HepG2 (cell line): Measurements from ENCODE around the gene FILIP1. TPM values are rescaled to one million over a fixed set of nuclear protein-coding genes. Genes with fewer than 3 reads are reported as not detected.

Experiments used
- ATAC-seq: fragments of 200-7000 bp; cut with Tn5 transposase; 3 replicates; pipeline ENCODE4 v1.9.1; 2020; ENCODE audit warnings: mild to moderate bottlenecking, moderate library complexity
- BruUV-seq: library from RNA; stranded (reverse); fragments of 400-500 nt; replicated peaks from 2 replicates; lab custom pipeline; 2021; lab: Mats Ljungman, UMichigan
- CTCF ChIA-PET: fragments of 300-600 bp; formaldehyde crosslinking; extraction: SDS; loops from one replicate; lab custom pipeline; 2021; ENCODE audit warnings: low total read pairs, inconsistent platforms, low intra/inter-chr PET ratio; lab: Yijun Ruan, JAX
- POLR2A ChIA-PET: fragments of 350-600 bp; sonication (Branson Sonifier 250); formaldehyde crosslinking; loops from one replicate; lab custom pipeline; 2020; ENCODE audit warnings: antibody characterized with exemption, inconsistent platforms; lab: Yijun Ruan, JAX
- DNase-seq: peaks from one replicate; pipeline ENCODE4 v3.0.0-alpha.2; 2015; ENCODE audit warnings: low spot score
- FAIRE-seq: peaks from 3 replicates; lab custom pipeline; 2011; peaks lifted over from hg19 to GRCh38; lab: Jason Lieb, UNC
- H2AFZ ChIP-seq: one replicate; pipeline ENCODE4 v1.6.1; 2011; ENCODE audit warnings: low read length, inconsistent platforms
- H3K27ac ChIP-seq: fragments of 300-600 bp; 3 replicates; pipeline ENCODE4 v1.8.0; 2011; ENCODE audit warnings: mixed run types, mild to moderate bottlenecking, mixed read lengths, low read length, inconsistent platforms; ENCODE audit not compliant: insufficient read depth; ENCODE audit errors: extremely low read length
- H3K27me3 ChIP-seq, 2 experiments: fragments of 200-600 bp in 1 of 2; 2 replicates in 1 of 2; 3 replicates in 1 of 2; pipeline versions ENCODE4 v1.6.0 to v1.8.0; 2011; ENCODE audit warnings: low read length in 2 of 2, mild to moderate bottlenecking in 2 of 2, moderate library complexity in 2 of 2, inconsistent platforms in 1 of 2; ENCODE audit not compliant: insufficient read depth in 2 of 2, control insufficient read depth in 1 of 2
- H3K36me3 ChIP-seq, 2 experiments: fragments of 200-600 bp in 1 of 2; replicated peaks in 1 of 2; 2 replicates in 1 of 2; 3 replicates in 1 of 2; pipeline versions ENCODE4 v1.5.1 to v1.8.0; 2011; ENCODE audit warnings: low read length in 2 of 2, inconsistent platforms in 1 of 2; ENCODE audit not compliant: insufficient read depth in 2 of 2, control insufficient read depth in 1 of 2
- H3K4me1 ChIP-seq: 2 replicates; pipeline ENCODE4 v1.5.1; 2012; ENCODE audit warnings: low read length, inconsistent platforms; ENCODE audit not compliant: insufficient read depth
- H3K4me2 ChIP-seq: 2 replicates; pipeline ENCODE4 v1.6.0; 2011; ENCODE audit warnings: low read depth, low read length, inconsistent platforms
- H3K4me3 ChIP-seq, 3 experiments: fragments of 200-600 bp in 1 of 3; sonication (generic), shearing (Covaris generic) in 1 of 3; replicated peaks in 1 of 3; 2 replicates each; pipeline ENCODE4 v1.5.1; 2011 to 2016; ENCODE audit warnings: low read length in 3 of 3, inconsistent platforms in 2 of 3, low read depth in 2 of 3, mild to moderate bottlenecking in 2 of 3, control low read depth in 1 of 3, mixed read lengths in 1 of 3; ENCODE audit not compliant: insufficient read depth in 1 of 3
- H3K79me2 ChIP-seq: one replicate; pipeline ENCODE4 v1.6.1; 2011; ENCODE audit warnings: low read length, inconsistent platforms; ENCODE audit not compliant: insufficient read depth
- H3K9ac ChIP-seq: 2 replicates; pipeline ENCODE4 v1.6.0; 2011; ENCODE audit warnings: mild to moderate bottlenecking, low read depth, low read length, inconsistent platforms; ENCODE audit not compliant: insufficient read depth
- H3K9me3 ChIP-seq: 2 replicates; pipeline ENCODE4 v1.5.1; 2012; ENCODE audit warnings: mild to moderate bottlenecking, low read length
- H4K20me1 ChIP-seq: 2 replicates; pipeline ENCODE4 v1.6.0; 2011; ENCODE audit warnings: inconsistent platforms, mild to moderate bottlenecking, low read length, moderate library complexity; ENCODE audit not compliant: insufficient read depth
- ARID2 ChIP-seq: sonication (generic); formaldehyde crosslinking; IDR thresholded peaks from 2 replicates; pipeline ENCODE4 v1.8.1; 2022; ENCODE audit warnings: mild to moderate bottlenecking, missing genetic modification reagents, borderline replicate concordance
- MTA1 ChIP-seq: sonication (generic); formaldehyde crosslinking; IDR thresholded peaks from 2 replicates; pipeline ENCODE4 v1.4.0; 2020; ENCODE audit warnings: missing genetic modification reagents, mild to moderate bottlenecking, borderline replicate concordance
- NR2C2 ChIP-seq: sonication (generic); formaldehyde crosslinking; IDR thresholded peaks from 2 replicates; pipeline ENCODE4 v1.4.0; 2020; ENCODE audit warnings: missing genetic modification reagents, mild to moderate bottlenecking, moderate library complexity, borderline replicate concordance
- PHF20 ChIP-seq: sonication (generic); formaldehyde crosslinking; IDR thresholded peaks from 2 replicates; pipeline ENCODE4 v1.5.0; 2020; ENCODE audit warnings: mild to moderate bottlenecking, missing genetic modification reagents
- POLR2G ChIP-seq: fragments of 200-400 bp; formaldehyde crosslinking; IDR thresholded peaks from 2 replicates; pipeline ENCODE4 v1.6.1; 2018; ENCODE audit warnings: mild to moderate bottlenecking, low read depth, low read length, moderate library complexity
- ZNF431 ChIP-seq: sonication (generic); formaldehyde crosslinking; IDR thresholded peaks from 2 replicates; pipeline ENCODE4 v1.9.0; 2022; ENCODE audit warnings: missing genetic modification reagents, low read depth, mild to moderate bottlenecking, borderline replicate concordance
- WGBS: methylation state at CpG from one replicate; pipeline ENCODE4 v1.1.6; 2017; ENCODE audit warnings: low lambda C conversion rate; 5-methylcytosine and 5-hydroxymethylcytosine counted together
- in situ Hi-C: cut with HindIII; loops from 2 replicates; pipeline ENCODE4 v1.10.0; 2017; ENCODE audit warnings: low pct_unique_long_range_greater_than_20kb; ENCODE audit not compliant: extremely low pct_ligation_motif_present
- intact Hi-C: fragments of 100-400 bp; cut with micrococcal nuclease; formaldehyde crosslinking; loops from one replicate; pipeline ENCODE4 v1.10.0; 2022; ENCODE audit not compliant: unreplicated experiment
- polyA plus RNA-seq, 8 experiments: library from polyadenylated mRNA; depleted of rRNA in 3 of 8; stranded (reverse) in 7 of 8; unstranded in 1 of 8; fragments of >200 nt; fragmentation: Illumina TruSeq in 4 of 8; extraction: Trizol in 4 of 8; gene quantifications; 2 replicates each; pipeline versions ENCODE4 v1.2.1 to v1.2.3, GENCODE V29; 2011 to 2016; ENCODE audit warnings: low read depth in 4 of 8, missing spikeins in 1 of 8, mixed read lengths in 1 of 8; ENCODE audit not compliant: insufficient read depth in 1 of 8
- total RNA-seq, 5 experiments: library from RNA; depleted of rRNA; stranded (reverse); fragments of >200 nt; fragmentation: Illumina TruSeq; extraction: Trizol; gene quantifications; 2 replicates each; pipeline ENCODE4 v1.2.3, GENCODE V29; 2016; ENCODE audit warnings: low read depth in 1 of 5
- TF ChIP-seq, protein P1 (sequence below): sonication (generic); formaldehyde crosslinking; IDR thresholded peaks from 2 replicates; pipeline ENCODE4 v1.5.1; 2020; ENCODE audit warnings: mild to moderate bottlenecking, missing genetic modification reagents, moderate library complexity

Gene FILIP1
- total and polyA plus RNA-seq, 2 of the 13 experiments (the other 11 are each of a cell fraction or from before 2014, with no cell fraction given): not detected

DNA sequence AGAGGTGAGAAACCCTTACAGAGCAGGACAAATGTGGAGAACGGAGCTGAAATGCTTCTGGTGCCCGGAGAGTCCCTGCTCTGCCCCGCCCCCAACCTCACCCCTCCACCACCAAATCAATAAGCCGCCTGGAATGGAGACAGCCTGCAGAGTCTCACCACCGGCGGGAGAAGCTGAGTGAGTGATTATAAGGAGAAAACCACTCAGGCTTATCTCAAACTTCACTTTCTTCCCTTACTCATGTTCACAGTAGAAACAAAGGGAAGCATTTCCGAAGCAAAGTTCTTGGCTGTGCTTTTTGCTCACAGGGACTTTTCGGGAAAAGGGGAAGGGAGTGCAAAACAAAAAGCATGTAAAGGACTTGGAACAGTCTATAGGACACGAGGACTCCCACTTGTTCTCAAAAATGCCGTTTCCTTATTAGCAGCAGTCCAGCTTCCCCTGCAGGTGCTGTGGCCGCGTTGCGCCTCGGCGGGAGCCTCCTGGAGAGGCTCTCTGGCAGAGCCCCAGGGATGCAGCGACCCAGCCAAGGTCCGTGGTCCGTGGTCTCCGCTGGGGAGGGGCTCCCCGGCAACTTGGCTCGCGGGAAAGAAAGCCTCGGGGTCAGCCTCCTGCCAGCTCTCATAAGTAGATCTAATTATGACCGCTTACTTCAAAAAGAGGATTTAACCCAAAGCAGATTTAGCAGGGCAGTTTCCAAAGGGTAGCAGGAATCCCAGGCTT is 144.2 kb downstream of the FILIP1 start:
- in situ Hi-C loops: no loop called here
- BruUV-seq: no TSS peak
- no peak overlapping the region for H3K27ac ChIP-seq
- H3K27me3 ChIP-seq: peaks cover 0 to 6% of the 10 kb centered on the region in 2 experiments; a peak in 1 of 5 replicates
- no peaks in the 10 kb centered on the region for H3K9me3 ChIP-seq
- H4K20me1 ChIP-seq: no peaks in the 10 kb centered on the region
- H3K4me1 ChIP-seq: peaks cover 8% of the 10 kb centered on the region
- 7% methylated on average over 11 of the region's 24 CpGs for WGBS
- no peak overlapping the region for H3K9ac ChIP-seq
- POLR2A ChIA-PET: no interaction called here
- intact Hi-C loops: no loop called here
- H3K4me3 ChIP-seq: peak overlapping the region in 1 of 3 experiments; percentile 25; a peak in 1 of 6 replicates
- CTCF ChIA-PET: no interaction called here
- no peaks in the 10 kb centered on the region for H3K36me3 ChIP-seq
- TF ChIP-seq, protein P1, sequence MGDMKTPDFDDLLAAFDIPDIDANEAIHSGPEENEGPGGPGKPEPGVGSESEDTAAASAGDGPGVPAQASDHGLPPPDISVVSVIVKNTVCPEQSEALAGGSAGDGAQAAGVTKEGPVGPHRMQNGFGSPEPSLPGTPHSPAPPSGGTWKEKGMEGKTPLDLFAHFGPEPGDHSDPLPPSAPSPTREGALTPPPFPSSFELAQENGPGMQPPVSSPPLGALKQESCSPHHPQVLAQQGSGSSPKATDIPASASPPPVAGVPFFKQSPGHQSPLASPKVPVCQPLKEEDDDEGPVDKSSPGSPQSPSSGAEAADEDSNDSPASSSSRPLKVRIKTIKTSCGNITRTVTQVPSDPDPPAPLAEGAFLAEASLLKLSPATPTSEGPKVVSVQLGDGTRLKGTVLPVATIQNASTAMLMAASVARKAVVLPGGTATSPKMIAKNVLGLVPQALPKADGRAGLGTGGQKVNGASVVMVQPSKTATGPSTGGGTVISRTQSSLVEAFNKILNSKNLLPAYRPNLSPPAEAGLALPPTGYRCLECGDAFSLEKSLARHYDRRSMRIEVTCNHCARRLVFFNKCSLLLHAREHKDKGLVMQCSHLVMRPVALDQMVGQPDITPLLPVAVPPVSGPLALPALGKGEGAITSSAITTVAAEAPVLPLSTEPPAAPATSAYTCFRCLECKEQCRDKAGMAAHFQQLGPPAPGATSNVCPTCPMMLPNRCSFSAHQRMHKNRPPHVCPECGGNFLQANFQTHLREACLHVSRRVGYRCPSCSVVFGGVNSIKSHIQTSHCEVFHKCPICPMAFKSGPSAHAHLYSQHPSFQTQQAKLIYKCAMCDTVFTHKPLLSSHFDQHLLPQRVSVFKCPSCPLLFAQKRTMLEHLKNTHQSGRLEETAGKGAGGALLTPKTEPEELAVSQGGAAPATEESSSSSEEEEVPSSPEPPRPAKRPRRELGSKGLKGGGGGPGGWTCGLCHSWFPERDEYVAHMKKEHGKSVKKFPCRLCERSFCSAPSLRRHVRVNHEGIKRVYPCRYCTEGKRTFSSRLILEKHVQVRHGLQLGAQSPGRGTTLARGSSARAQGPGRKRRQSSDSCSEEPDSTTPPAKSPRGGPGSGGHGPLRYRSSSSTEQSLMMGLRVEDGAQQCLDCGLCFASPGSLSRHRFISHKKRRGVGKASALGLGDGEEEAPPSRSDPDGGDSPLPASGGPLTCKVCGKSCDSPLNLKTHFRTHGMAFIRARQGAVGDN (CRISPR knock-in tag): peak; percentile 15; the same call in 1 of the 2 replicates
- no peak for TF ChIP-seq NR2C2 (CRISPR knock-in tag)
- TF ChIP-seq POLR2G: no peak
- TF ChIP-seq MTA1 (CRISPR knock-in tag): no peak
- TF ChIP-seq ZNF431 (CRISPR knock-in tag): no peak
- no peak for TF ChIP-seq ARID2 (CRISPR knock-in tag)
- TF ChIP-seq PHF20 (CRISPR knock-in tag): no peak
- FAIRE-seq: no peak
- no peaks in the 10 kb centered on the region for H3K79me2 ChIP-seq
- H3K4me2 ChIP-seq: peak overlapping the region; percentile 64
- DNase-seq: no peak
- ATAC-seq: peak; percentile 87
- no peak overlapping the region for H2AFZ ChIP-seq
